ENCODE results near the gene PHF3.
"Not testable (repeated sequence)": the region's sequence is repeated elsewhere in the genome, so short reads cannot be mapped to it uniquely, and the experiment has no call there.

Gene PHF3

DNA sequence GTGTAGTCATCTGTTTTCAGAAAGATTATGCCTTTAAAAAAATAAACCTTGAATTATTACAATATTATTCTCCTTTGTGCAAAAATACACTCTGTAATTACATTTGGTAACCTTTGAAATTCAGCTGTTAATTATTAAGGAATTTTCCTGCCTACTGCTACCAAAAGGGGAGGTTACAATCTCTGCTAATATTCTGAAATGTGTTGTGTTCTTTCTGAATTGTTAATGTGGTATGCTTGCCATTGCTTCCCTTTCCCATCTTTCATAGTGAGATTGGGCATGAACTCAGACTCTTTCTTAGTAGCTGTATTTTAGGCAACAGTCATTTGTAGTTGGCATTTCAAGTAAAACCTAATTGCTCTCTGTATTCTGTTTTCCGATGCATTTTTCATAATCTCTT, 73.0 kb downstream of the PHF3 start:
- no peak for DNase-seq (ENCODE audit: low spot score)

DNA sequence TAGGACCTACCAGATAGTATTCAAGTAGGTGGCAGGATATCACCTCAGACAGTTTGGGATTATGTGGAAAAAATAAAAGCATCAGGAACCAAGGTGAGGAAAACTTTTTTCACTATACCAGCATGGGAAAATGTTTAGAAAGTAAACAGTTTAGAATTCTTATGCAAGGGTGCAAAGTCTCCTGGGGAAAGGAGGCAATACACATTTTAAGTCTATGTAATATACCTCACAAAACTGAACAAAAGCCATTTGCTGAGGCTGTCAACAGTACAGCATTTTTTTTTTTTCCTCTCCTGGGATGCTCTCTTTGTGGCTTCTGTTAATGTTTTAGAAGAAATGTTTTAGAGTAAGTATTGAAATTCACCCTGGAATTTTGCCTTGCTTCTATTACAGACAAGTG, 73.5 kb downstream of the PHF3 start:
- no peak for DNase-seq (ENCODE audit: low spot score)

DNA sequence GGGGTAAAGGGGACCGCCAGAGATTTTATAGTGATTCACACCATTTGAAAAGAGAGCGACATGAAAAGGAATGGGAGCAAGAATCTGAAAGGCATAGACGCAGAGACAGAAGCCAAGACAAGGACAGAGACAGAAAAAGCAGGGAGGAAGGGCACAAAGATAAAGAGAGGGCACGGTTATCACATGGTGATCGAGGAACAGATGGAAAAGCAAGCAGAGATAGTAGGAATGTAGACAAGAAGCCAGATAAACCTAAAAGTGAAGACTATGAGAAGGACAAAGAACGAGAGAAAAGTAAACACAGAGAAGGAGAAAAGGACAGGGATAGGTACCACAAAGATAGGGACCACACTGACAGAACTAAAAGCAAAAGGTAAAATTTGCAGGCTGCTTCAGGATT, 77.7 kb downstream of the PHF3 start:
- no peak for DNase-seq (ENCODE audit: low spot score)

DNA sequence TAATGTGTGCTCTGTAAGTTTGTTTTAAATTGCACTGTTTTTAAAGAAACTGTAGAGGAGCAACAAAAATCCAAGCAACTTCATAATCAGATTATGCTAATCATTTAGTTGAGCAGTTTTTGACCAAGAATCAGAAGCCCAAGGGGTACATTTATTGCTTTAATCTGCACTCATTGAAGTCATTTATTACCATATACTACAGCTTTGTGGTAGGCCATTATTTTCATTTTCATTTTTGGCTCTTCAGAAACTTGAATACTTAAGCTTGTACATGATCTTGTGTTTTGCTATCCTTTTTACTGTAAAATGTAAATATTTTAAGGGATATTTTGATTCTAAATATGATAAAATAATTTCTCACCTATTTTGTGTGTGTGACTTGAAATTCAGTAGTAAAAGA, 78.5 kb downstream of the PHF3 start:
- no peak for DNase-seq (ENCODE audit: low spot score)

DNA sequence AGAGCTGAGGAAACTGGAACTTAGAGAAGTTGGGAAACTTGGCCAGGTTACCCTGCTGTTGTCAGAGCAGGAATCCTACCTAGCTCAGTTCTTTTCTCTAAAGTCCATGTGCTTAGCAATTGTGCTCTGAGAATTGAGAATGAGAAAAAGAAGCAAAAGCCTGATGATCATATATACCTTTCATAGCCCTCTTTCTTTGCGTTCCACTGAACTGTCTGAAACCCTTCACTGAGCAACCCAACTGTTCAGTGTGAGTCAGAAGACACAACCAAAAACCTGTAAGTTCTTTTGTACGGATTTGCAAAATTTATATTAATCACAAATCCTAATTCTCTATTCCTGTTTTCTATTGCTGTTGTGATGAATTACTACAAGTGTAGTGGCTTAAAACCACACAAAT, 80.6 kb downstream of the PHF3 start:
- no peak for DNase-seq (ENCODE audit: low spot score)

DNA sequence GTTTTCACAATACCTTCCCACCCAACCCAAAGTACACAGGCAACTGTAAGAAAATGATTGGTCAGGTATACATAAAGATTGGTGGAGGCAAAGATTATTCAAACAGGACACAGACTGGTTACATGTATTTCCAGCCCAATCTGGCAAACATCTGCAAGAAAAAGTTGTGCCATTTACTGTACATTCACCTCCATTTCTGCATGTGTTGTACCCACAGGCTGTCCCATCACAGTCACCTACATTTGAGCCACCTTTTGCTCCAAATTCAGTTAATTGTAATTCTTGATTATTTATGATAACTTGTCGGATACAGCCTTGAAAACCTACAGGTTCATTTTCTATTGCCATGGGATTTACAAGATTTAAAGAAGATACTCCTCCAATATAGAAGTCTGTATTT, 85.6 kb downstream of the PHF3 start:
- DNase-seq (ENCODE audit: low spot score) = no peak

DNA sequence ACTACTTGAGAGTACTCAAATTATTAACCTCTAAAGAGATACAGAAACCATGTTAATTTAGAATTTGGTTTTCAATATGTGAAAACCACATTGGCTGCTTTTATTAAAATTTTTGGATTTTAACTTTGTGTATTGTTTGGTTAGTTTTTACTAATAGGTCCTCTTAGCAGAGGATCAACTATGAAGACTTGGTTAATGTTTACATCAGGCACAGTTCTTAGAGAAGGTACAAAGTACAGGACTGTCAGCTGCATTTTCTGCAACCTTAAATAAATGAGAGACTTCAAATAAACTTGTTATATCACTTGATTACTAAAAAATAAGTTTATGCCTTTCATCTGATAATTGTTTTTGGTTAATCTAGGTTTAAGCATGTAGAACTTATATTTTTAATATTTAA, 89.1 kb downstream of the PHF3 start:
- DNase-seq (ENCODE audit: low spot score) = no peak

DNA sequence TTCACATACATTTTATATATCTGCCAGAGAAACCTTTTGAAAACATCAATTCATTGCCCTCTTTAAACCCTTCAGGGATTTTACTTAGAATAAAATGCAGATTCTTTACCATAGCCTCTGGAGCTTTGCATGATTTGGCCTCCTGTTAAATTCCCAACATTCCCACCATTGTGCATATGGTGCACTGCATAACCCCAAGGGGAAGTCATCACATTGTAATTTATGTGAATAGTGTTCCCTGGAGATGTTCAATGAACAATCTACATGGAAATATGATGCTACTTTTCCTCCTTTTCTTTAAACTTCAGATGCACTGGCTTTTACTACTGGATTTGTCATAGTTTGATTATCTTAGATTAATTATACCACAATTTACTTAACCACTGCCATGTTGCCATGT, 94.7 kb downstream of the PHF3 start:
- DNase-seq (ENCODE audit: low spot score) = no peak

DNA sequence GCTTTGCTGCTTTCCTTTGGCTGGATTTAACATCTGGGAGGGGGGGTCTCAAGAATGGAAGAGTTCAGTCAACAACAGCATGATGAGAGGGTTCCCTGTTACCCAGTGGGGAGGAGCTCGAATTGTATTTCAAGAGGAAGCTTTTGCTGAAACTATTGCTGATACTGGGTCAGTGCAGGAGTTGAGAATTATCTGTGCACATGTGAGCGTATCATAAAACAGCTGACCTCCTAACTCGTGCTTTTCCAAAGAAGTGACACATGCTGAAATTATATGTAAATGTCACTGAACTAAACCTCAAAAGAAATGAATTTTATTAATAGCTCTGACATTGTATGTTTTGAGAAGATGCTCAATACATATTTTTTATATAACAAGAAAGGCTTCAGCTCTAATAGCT, 96.3 kb downstream of the PHF3 start:
- no peak for DNase-seq (ENCODE audit: low spot score)

DNA sequence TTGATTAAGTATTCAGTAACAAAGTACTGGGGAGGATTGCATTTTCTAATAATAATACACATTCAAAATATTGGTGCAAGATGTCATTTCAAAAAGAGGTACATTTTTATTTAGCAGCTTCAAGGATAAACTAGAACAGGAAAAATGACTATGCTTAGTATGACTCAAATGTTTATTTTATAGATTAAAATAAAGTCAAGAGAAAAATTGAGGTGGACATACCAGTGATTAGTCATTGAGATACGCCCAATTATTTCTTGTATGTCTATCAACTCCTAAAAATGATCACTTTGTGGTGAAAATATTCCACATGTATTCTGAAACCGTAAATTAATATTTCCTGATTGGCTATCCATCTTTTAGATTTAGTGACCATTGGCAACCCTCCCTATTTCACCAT, 96.7 kb downstream of the PHF3 start:
- no peak for DNase-seq (ENCODE audit: low spot score)

DNA sequence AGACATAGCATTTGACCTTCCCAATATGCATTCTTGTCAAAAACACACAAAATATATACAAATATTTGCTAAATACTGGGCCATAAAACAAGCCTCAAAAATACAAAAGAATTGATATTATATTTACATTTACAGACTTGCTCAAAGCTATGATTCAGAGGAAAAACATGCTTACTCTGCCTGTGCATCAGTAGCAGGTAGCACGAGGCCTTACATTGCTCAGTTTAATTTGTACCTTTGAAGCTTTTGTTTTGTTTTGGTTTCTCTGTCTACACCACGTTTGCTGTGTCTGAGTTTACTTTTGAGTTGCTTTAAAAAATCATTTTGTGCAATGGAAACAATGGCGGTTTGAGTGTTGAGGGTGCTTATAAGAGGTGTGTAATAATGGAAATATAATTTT, 99.3 kb downstream of the PHF3 start:
- DNase-seq (ENCODE audit: low spot score) = no peak

DNA sequence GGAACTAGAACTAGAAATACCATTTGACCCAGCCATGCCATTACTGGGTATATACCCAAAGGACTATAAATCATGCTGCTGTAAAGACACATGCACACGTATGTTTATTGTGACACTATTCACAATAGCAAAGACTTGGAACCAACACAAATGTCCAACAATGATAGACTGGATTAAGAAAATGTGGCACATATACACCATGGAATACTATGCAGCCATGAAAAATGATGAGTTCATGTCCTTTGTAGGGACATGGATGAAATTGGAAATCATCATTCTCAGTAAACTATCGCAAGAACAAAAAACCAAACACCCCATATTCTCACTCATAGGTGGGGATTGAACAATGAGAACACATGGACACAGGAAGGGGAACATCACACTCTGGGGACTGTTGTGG, 102.6 kb downstream of the PHF3 start:
- not testable (repeated sequence) for DNase-seq (ENCODE audit: low spot score)

DNA sequence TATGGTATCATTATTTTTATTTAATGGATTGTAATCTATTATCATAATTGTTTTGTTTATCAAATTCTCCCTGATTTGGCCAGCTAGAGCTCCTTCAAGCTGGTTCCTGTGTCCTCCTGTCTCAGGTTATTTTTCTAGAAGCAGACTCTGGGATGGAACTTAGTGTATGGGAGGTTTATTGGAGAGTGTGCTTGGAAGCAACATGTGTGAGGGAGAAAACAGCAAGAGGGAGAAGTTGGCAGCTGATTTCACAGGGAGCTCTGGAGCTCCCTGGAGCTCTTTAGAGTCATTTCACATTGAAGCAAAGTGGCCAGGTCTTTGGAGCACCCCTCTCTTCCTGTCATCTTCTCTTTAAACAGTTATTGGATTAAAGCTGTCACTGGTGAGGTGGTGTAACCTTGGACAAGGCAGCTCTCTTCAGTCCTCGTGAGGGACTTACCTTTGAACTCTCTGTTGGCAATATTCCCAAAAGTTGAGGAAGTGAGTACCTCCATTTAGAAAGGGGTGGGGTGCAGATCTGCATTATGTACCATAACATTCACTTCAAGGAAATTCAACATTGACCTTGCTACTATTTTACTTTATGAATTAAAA, 103.6 kb downstream of the PHF3 start:
- no peak for DNase-seq (ENCODE audit: low spot score)

DNA sequence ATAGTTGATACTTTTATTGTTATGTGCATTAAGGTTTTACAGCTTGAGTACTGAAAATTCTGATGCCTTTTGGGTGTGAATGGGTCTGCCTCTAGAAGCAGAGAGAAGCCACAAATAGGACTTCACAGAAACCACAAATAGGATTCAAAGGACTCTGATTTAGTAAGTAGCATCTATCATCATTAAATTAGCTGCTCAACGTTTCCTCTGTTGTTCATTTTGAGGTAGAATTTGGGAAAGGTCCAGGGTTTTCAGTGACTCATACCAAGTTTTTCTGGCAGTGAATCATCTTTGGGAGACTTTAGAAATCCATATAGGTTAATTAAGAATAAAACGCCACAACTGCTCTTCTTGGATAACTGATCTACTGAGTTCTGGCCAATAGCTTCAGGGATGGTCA, 105.1 kb downstream of the PHF3 start:
- DNase-seq (ENCODE audit: low spot score) = no peak

DNA sequence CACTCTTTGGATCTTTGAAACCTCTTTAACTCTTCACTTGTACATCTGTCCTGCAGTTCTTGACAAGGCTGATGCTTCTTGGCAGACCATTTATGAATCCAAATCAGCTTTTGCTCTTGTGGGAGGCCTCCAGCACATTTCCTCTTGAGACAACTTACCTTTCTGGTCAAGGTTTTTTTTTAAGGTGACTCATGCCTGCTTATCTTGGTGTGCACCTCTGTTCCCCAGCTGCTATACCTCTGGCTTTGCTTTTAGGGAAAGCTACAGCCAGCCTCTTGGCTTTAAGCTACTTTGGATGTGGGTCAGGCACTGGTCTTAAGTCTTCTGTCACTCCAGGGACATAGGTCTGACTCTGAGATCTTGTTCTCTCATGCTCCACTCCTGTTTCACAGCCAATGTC, 106.5 kb downstream of the PHF3 start:
- DNase-seq (ENCODE audit: low spot score) = no peak

DNA sequence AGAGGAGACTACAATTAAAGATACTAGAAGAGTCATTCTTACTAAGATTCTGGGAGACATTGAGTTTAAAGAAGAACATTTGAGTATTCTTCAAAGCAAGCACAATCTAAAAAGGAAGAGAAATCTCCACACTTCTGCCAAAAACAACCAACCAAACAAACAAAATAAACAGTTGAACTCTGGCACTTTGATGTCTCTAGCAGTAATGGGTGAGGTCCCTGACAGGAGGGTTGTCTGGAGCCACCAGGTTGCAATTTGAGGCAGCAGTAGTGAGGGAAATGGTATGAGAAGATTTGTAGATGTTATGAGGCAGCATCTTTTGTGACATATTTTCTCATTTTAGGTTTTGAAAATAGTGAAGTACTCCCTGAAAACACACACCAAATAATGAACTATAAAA, 108.1 kb downstream of the PHF3 start:
- DNase-seq (ENCODE audit: low spot score) = no peak

DNA sequence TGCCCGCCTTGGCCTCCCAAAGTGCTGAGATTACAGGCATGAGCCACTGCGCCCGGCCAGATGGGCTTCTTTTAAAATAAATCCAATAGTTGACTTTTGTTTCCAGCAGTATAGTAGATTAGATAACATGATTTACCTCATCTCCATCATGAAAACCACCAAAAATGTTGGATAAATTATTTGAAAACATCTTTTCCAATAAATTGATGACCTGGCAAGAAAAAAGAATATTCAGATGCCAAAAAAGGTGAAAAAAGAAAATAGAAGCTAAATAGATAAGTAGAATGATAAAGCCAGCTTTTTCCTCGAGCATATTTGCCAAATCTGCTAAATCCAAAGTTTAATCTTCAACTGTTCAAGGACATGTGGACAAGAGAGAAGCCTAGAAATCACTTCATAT, 109.2 kb downstream of the PHF3 start:
- DNase-seq (ENCODE audit: low spot score) = no peak

DNA sequence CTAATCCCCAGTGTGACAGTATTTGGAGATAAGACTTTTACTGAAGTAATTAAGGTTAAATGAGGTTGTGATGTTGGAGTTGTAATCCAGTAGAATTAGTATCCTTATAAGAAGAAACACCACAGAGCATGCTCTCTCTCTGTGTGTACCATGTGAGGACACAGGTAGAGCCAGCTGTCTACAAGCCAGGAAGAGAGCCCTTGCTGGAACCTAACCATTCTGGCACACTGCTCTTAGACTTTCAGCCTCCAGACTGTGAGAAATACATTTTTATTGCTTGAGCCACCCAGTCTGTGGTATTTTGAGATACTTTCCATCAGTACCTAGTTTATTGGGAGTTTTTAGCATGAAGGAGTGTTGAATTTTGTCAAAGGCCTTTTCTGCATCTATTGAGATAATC, 110.2 kb downstream of the PHF3 start:
- no peak for DNase-seq (ENCODE audit: low spot score)

DNA sequence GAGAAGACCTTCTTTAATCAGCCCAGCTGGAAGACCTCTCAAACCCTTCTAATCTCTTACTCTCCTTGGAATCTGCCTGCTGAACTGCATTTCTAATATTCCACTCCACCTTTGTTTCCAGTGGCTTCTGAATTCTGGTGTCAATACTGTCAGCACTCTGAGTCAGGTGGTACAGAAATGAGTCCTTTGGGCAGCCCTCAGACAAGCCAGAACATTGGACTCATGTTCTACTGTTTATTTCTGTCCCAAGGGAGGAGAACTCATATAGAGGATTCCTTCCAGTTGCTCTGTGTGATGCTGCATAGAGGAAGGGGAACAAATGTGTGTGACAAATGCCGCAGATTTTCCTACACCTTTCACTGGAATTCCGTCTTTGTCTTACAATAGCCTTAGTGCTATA, 114.8 kb downstream of the PHF3 start:
- no peak for DNase-seq (ENCODE audit: low spot score)

DNA sequence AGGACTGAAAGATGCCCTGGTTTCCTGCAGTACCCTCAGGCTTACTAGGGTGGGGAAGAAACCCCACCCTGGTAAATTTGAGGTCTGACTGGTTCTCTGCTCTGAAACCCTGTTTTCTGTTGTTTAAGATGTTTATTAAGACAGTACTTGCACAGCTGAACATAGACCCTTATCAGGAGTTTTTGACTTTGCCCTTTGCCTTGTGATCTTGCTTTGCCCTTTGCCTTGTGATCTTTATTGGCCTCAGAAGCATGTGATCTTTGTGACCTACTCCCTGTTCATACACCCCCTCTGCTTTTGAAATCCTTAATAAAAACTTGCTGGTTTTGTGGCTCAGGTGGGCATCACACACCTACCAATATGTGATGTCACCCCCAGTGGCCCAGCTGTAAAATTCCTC, 121.7 kb downstream of the PHF3 start:
- not testable (repeated sequence) for DNase-seq (ENCODE audit: low spot score)

DNA sequence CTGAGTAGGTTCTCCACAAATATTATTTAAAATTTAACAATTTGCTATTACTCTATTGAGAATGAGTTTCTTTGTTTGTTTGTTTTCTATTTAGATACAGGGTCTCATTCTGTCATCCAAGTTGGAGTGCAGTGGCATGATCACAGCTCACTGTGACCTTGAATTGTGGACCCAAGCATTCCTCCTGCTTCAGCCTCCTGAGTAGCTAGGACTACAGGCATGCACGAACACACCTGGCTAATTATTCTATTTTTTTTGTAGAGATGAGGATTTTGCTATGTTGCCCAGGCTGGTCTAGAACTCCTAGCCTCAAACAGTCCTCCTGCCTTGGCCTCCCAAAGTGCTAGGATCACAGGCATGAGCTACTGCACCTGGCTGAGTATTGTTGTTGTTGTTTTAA, 122.2 kb downstream of the PHF3 start:
- DNase-seq (ENCODE audit: low spot score) = no peak

DNA sequence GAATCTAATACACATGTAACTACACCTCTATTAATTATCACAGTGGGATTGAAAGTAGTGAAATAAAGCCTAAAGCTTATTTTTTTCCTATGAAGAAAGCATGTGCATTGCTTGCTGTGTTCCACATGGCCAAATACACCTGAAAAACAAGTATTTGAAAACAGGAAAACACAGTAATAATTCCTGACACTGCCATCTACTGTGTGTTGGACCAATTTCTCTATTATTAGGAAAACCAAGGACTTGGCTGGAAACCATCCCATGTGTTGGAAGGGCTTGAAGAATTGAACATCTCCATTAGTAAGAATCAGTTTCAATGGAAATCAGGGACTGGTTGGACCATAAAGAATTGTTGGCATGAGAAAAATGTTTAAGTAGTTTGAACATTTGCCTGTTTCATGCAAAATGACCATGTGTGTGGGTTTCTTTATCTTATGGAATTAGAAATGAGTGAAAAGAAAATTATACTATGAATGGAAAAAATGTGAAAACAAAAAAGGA, 124.1 kb downstream of the PHF3 start:
- DNase-seq (ENCODE audit: low spot score) = no peak

DNA sequence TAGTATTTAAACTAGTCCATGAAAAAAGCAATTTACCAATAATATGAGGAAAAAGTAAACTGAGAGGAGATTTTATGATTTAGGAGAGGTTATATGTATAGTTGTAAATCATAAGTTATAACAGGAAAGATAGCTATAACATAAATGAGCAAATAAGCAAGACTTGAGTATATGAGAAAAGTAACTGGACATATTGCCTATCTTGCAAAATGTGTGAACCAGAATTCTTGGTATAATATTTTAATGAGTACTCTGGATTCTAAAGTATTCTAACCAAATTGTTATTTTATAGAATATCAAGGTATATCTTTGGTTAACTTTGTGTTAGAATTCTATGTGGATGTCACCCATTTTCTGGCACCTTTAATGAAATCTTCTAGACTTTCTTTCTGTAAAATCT, 124.6 kb downstream of the PHF3 start:
- DNase-seq (ENCODE audit: low spot score) = no peak

DNA sequence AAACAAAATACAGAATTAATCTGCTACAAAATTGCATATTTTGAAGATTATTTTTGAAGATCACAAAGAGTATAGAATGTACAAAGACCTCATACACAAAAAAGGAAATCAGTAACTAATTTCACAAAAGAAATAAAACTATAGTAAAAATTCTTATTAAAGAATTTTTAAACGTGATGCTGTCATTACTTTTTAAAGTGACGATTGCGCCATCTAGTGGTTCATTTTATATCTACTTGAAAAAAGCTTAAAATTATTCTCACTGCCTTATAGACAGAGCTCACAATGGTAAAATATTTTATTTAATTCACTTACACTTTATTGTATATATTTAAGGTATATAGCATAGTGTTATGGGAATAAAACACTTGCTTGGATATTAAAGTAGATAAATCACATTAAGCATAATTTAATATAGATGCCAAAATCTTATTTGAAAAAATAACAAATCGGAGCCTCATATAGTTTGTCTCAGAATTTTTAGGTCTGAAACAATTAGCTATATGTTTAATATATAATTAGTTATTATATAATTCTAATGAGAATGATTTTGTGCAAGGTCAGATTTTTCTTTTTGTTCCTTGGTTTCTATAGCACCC, 128.8 kb downstream of the PHF3 start:
- peak; percentile 63 for DNase-seq (ENCODE audit: low spot score)

All from CD4-positive, alpha-beta T cell treated with Interleukin-15 for 4 hours (primary cell).